Uterus (tissue), 4 donors: Measurements from ENCODE around the gene AZIN2. TPM values are rescaled to one million over a fixed set of nuclear protein-coding genes. Genes with fewer than 3 reads are reported as not detected.
"Not testable (repeated sequence)": the region's sequence is repeated elsewhere in the genome, so short reads cannot be mapped to it uniquely, and the experiment has no call there.

Experiments
- DNase-seq, 2 donors: peaks; one replicate each; pipeline ENCODE4 v3.0.0-alpha.2; 2019 to 2020
- H3K27ac ChIP-seq, 2 donors: fragments of 200-600 bp; sonication (generic); 1 replicate in 1 of 2; 2 replicates in 1 of 2; pipeline ENCODE4 v1.5.1; 2016 to 2018
- H3K27me3 ChIP-seq, 2 donors: fragments of 200-600 bp; sonication (generic); one replicate each; pipeline ENCODE4 v1.5.1; 2018 to 2019; ENCODE audit warnings: control low read depth in 1 of 2
- H3K36me3 ChIP-seq, 2 donors: fragments of 200-600 bp; sonication (generic); one replicate each; pipeline ENCODE4 v1.5.1; 2019; ENCODE audit warnings: control low read depth in 1 of 2
- H3K4me1 ChIP-seq, 2 donors: fragments of 200-600 bp; sonication (generic); one replicate each; pipeline ENCODE4 v1.5.1; 2018 to 2019; ENCODE audit warnings: control low read depth in 1 of 2
- H3K4me3 ChIP-seq, 2 donors: fragments of 200-600 bp; sonication (generic); 1 replicate in 1 of 2; 2 replicates in 1 of 2; pipeline ENCODE4 v1.5.1; 2018 to 2019; ENCODE audit warnings: mild to moderate bottlenecking in 1 of 2
- H3K9me3 ChIP-seq, 2 donors: fragments of 200-600 bp; sonication (generic); one replicate each; pipeline ENCODE4 v1.5.1; 2019; ENCODE audit warnings: control low read depth in 1 of 2
- CTCF ChIP-seq, 4 experiments: fragments of 200-600 bp in 2 of 4; fragments of 450-650 bp in 2 of 4; sonication (generic) in 2 of 4; IDR thresholded peaks; one replicate each; pipeline ENCODE4 v1.5.1; 2016 to 2019; ENCODE audit warnings: antibody characterized with exemption in 4 of 4, mild to moderate bottlenecking in 2 of 4, moderate library complexity in 1 of 4
- POLR2A ChIP-seq, 2 donors: fragments of 450-650 bp; IDR thresholded peaks; one replicate each; pipeline ENCODE4 v1.6.1; 2016; ENCODE audit warnings: antibody characterized with exemption in 2 of 2, mild to moderate bottlenecking in 1 of 2, moderate library complexity in 1 of 2
- intact Hi-C: fragments of 100-400 bp; cut with DNase I; formaldehyde crosslinking; loops from one replicate; pipeline ENCODE4 v1.15.1; 2023; ENCODE audit warnings: low total_unique reads
- total RNA-seq, 4 donors: library from RNA; depleted of rRNA in 3 of 4; stranded (reverse); fragments of >200 nt in 3 of 4; gene quantifications; one replicate each; pipeline versions ENCODE4 v1.1.0 to v1.2.4, GENCODE V29; 2014 to 2023
- donor health status: DM: yes; HTN: yes; CAD: no.

AZIN2 gene
- total RNA-seq, 4 donors from 2014 or later, result 1.2 to 16.1 (median 6.9) TPM

- no peak for TF ChIP-seq POLR2A (IDR thresholded peaks at IDR 0.05)
- TF ChIP-seq CTCF (IDR thresholded peaks at IDR 0.05), result no peak
- peak overlapping the region in 1 of 2 donors; percentile 81 for H3K27ac ChIP-seq
- intact Hi-C loops, result no loop called here
- peaks cover 0 to 7% of the 10 kb centered on the region in 2 donors for H3K4me1 ChIP-seq
- H3K4me3 ChIP-seq, result no peak overlapping the region
- no peak for DNase-seq
- no peaks in the 10 kb centered on the region for H3K9me3 ChIP-seq
- H3K27me3 ChIP-seq, result no peaks in the 10 kb centered on the region
- no peaks in the 10 kb centered on the region for H3K36me3 ChIP-seq
These were observed 47.8 kb downstream of the AZIN2 start for GRCh38 chr1:33128781-33129180.

GRCh38 chr1:33130297-33130696, 49.3 kb downstream of the AZIN2 start:
- Histone ChIP-seq H3K36me3 (no peaks in the 10 kb centered on the region), H3K27ac (no peak overlapping the region), H3K4me1 (peaks cover 0 to 7% of the 10 kb centered on the region in 2 donors), H3K27me3 (no peaks in the 10 kb centered on the region), H3K9me3 (no peaks in the 10 kb centered on the region), H3K4me3 (no peak overlapping the region)
- intact Hi-C loops, result no loop called here
- no peak for DNase-seq
- TF ChIP-seq POLR2A (IDR thresholded peaks at IDR 0.05) (no peak), CTCF (IDR thresholded peaks at IDR 0.05) (no peak)

GRCh38 chr1:33131191-33131590, 50.2 kb downstream of the AZIN2 start:
- Histone ChIP-seq H3K4me1 (peaks cover 0 to 4% of the 10 kb centered on the region in 2 donors), H3K4me3 (no peak overlapping the region), H3K9me3 (no peaks in the 10 kb centered on the region), H3K27ac (no peak overlapping the region), H3K36me3 (no peaks in the 10 kb centered on the region), H3K27me3 (no peaks in the 10 kb centered on the region)
- intact Hi-C loops, result no loop called here
- no peak for DNase-seq
- no peak for TF ChIP-seq POLR2A (IDR thresholded peaks at IDR 0.05)
- no peak for TF ChIP-seq CTCF (IDR thresholded peaks at IDR 0.05)

- Histone ChIP-seq H3K9me3 (no peaks in the 10 kb centered on the region), H3K4me3 (no peak overlapping the region), H3K27me3 (no peaks in the 10 kb centered on the region), H3K27ac (no peak overlapping the region), H3K4me1 (no peaks in the 10 kb centered on the region), H3K36me3 (no peaks in the 10 kb centered on the region)
- no peak for TF ChIP-seq POLR2A (IDR thresholded peaks at IDR 0.05)
- TF ChIP-seq CTCF (IDR thresholded peaks at IDR 0.05), result no peak
- no peak for DNase-seq
- intact Hi-C loops, result no loop called here
These were observed 51.6 kb downstream of the AZIN2 start for GRCh38 chr1:33132549-33132948.

GRCh38 chr1:33133478-33134105, 52.6 kb downstream of the AZIN2 start:
- no peaks in the 10 kb centered on the region for H3K4me1 ChIP-seq
- intact Hi-C loops, result no loop called here
- H3K27me3 ChIP-seq, result no peaks in the 10 kb centered on the region
- no peaks in the 10 kb centered on the region for H3K9me3 ChIP-seq
- H3K4me3 ChIP-seq, result no peak overlapping the region
- DNase-seq, result no peak
- no peaks in the 10 kb centered on the region for H3K36me3 ChIP-seq
- no peak for TF ChIP-seq CTCF (IDR thresholded peaks at IDR 0.05)
- TF ChIP-seq POLR2A (IDR thresholded peaks at IDR 0.05), result no peak
- H3K27ac ChIP-seq, result no peak overlapping the region

- DNase-seq, H3K4me3 ChIP-seq, H3K4me1 ChIP-seq, H3K27me3 ChIP-seq, H3K36me3 ChIP-seq, H3K9me3 ChIP-seq, intact Hi-C loops, H3K27ac ChIP-seq: not testable (repeated sequence)
These were observed 55.1 kb downstream of the AZIN2 start for GRCh38 chr1:33136041-33136440.
